Pons (tissue), 1 donor: ENCODE data around the gene SWI5.
A peak's percentile ranks its signal among the peaks of the same experiment; 100 is the strongest.

ENCODE experiments used
- DNase-seq: peaks from one replicate; pipeline ENCODE4 v3.0.0-alpha.2; 2016; ENCODE audit warnings: low spot score

The SWI5 gene

DNA sequence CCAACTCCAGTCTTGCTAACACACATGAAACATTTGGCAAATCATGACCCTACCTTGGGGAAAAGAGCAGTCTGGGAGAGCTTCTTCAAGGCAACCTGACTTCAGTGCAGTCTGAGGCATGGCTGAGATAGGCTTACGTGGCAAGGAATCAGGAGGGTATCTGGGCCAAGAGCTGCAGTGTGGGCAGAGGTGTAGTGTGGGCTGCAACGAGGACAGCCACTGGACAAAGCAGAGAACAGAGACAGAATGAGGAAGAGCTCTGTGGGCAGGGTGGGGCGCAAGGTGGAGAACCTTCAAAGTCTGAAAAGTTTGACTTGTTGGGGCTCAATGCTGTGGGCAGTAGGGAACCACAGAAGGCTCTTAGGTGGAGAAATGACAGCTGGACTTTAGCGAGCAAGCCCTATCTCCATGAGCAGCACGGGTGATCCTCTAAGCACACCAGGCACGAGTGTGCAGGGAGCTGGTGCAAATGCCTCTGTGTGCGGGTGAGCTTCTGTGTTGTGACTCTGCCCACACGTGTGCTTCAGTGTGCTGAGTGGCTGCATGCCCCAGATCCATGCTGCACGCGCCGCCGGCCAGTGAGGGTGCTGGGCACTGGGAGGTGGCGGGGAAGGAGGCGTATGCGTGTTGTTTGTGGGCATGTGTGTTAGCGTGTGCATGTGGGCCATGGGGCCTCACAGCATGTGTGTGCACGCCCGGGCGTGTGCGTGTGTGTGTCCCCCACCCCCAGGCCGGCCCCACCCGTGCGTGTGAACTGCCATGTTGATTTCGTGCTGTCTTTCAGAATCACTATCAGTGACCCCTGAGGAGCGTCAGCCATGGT lies 23.5 kb upstream of the SWI5 start:
- no peak for DNase-seq

DNA sequence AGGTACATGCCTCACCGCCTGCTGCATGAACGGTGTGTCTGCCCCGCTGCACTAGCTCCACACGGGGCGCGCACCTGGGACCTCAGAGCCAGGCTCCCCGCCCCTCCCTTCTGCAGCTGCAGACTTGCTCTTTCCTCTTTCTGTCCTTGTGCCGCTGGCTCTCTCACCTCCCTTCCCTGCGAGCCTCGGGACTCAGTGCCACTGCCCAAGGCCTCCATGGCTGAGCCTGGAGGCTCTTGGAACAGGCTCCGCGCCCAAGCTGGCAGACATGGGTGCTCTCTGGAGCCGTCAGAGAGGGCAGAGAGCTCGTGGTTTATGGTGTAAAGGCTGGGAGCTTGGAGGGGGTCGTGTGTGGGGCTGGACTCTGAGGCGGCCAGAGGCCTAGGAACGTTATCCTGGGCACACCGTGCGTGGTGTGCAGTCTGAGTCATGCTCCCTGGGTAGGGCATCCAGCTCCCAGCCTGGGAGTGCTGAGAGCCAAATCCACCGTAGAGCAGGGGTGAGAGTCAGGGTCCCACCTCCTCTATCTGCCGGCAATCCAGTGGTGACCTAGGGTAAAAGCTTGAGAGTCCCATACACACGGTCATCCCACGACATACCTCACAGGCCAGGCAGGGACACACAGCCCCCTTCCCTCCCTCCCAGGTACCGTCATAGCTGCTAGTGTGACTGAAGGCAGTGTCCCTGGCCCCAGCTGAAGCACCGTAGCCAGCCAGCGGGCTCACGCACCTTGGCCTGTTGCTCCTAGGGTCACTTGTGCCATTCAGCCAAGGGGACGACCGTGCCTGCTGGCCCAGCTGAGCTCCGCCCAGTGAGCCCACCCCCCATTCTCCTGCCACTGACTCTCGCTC lies 22.7 kb upstream of the SWI5 start:
- no peak for DNase-seq

DNA sequence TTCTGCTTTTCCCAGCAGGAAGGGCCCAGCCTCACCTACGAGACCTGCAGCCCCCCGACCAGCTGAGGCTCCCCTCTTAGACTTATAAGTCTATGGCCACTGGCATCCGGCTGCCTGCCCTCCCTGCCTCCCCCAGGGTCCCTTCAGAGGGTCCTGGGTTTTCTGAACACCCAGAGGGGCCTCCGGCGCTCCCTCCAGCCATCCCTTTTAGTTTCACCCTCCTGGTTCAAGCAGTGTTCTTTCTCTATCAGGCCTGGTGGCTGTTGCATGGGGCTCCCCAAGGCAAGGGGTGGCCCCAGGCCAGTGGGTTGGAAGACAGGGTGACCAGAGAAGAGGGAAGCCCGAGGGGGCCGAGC lies 22.1 kb upstream of the SWI5 start:
- DNase-seq, result no peak

DNA sequence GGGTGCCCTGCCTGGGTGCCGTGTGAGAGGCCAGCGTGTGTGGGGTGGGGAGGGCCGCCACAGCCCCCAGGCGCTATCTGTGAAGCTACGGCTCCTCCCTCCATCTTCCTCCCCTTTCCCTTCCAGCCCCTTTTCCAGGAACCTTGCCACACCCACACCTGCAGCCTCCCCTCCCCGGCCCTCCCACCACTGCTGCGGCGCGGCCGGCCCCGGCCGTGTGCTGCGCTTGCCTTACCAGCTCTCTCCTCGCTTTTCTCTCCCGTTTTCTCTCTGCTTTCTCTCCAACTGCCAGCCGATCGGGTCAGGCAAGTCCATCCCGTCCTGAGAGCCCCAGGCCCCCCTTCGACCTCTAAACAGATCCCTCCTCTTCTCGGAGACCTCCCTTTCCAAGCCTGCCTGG lies 21.7 kb upstream of the SWI5 start:
- no peak for DNase-seq

DNA sequence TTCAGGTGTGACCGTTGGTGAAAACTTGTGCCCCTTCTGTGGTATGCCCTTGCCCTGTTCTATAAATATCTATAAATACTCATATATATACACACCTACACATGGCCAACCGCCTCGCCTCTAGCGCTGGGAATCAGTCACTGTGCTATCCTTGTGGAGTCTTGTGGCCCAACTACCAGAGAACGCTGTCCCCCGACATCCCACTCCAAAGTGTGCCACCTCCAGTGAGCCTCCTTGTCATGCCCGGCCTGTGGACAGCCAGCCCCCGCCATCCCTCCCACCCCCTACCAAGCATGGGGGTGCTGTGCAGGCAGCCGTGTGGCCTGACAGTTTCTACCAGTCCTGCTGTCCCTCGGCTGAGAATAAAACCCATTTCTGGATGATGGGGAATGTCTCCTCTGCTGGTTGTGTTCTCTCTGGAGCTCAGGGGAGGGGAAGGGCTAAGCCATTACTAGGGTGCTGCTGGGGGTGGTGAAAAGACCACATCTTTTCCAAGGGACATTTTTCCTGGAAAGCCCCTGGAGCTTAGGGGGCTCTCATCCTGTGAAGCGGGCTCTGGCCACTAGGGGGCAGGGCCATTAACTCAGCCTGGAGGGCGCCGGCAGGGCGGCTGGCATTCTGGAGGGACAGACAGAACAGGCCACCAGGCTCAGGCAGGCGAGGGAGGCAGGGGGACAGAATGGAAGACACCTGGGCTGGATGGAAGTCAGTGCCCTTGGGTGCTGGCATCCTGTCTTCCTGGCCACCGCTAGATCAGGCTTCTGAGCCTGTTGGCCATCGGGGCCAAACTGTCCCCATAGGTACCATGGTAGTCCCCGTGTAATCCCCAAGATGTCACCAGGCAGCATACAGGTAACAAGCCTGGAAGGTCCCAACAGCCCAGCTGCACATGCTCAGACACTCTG lies 21.0 kb upstream of the SWI5 start:
- DNase-seq, result peak; percentile 26

DNA sequence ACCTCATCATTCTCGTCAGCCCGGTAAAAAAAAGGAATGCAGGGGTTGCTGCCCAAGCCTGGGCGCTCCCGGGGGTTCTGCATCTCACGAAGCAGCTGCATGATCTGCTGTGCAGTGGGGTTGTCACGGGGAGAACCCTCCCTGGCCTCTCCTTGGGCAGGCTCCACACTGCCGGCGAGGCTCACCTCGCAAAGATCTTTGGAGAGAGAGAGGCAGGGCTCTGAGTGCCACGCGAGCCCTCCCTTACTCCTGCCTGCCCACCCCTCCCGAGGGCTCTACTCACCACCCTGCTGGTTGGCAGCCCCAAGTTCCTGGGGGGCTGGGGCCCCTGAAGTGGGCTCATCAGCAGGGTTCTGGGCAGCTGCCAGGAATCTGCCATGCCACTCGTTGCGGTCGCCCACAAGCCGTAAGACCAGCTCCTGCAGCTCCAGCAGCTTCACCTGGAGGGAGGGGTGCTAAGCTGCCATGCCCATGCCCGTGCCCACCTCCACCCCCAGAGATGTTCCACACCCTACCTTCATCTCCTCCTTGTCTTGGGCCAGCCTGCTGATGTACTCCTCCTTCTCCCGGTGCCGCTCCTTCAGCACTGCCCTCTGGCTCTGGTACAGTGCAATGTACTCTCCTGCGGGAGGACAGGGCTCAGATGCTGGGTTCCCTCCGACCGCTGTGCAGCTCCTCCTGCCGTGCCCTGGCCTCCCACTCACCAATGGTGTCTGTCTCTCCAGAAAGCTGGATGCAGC lies 18.8 kb upstream of the SWI5 start:
- no peak for DNase-seq

DNA sequence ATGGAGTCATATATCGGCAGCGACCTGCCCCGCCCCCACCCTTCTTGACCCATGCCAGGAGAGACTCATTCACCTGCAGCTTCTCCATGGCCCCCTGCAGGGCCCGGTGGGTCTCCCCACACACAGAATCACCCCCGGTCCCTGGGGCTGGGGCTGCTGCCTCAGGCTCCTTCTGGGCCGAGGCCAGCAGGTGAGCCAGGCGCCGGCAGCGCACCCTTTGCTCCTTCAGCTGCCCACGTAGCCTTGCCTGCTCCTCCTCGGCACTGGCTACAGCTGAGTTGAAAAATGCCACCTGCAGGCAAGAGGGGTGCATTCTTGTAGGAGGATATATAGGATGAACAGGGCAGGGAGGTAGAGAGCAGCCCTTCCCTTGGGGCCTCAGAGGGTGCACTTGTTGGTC lies 18.2 kb upstream of the SWI5 start:
- no peak for DNase-seq

DNA sequence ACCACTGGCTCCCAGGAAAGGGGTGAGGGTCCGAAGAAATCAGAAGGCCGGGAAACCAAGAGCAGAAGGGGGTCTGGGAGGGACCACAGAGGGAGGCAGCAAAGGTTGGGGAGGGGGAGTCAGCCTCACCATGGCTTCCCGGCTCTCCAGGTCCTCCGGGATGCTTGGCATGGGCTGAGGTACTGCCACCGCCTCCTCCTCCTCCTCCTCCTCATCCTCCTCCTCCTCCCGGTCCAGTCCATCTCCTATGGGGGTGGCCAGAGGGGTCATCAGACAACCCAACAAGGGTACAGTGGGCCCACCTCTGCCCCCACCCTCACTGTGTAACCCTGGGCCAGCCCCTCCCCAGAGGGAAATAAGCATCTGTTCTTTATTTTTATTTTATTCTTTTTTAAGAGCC lies 17.8 kb upstream of the SWI5 start:
- DNase-seq, result no peak

DNA sequence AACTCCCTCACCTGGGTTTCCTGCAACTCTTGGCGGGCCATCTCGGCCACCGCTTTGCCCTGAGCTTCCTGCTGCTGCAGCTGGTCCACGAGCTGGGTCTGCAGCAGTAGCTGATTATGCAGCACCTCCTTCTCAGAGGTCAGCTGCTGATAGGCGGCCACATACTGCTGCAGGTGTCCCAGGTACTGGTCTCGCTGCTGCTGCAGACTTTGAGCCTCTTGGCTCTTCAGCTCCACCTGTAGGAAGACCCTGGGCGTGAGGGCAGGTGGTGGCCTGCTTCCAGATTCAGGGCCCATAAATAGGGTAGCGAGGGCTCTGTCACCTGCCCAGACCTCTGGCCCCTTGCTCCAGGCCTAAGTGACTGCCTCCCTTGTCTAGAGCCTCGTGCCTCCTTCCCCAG lies 16.9 kb upstream of the SWI5 start:
- no peak for DNase-seq

DNA sequence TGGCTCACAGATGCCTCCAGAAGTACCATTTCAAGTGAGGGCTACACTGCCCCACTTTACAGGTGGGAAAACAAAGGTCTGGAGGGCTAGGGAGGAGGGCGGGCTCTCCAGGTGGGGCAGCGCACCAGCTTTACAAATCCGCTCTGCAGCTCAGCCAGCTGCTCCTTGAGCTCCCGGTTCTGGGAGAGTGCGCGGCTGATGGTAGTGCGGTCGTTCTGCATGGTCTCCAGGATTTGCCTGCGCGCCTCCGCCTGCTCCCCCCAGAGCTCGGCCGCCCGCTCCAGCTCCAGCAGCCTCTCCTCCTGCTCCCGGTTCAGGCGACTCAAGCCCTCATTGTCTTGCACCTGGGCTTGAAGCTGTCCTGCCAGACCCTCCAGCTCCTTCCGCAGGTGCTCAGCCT lies 15.7 kb upstream of the SWI5 start:
- no peak for DNase-seq

DNA sequence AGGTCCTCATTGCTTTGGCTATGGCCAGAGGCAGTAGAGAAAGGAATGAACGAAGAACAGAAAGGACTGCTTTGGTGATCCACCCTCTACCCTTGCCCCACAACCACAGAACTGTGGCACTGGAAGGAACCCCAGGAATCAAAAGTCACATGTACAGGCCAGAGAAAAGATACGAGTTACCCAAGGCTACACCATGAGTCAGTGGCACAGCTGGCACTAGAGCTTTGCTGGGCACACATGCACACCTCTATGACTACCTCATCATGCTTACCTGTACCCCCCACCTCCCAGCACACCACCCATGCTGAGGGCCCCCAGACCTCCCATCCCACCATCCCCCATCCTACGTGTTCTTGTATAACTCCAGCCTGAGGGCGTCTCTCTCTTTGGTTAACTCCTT lies 13.4 kb upstream of the SWI5 start:
- no peak for DNase-seq

DNA sequence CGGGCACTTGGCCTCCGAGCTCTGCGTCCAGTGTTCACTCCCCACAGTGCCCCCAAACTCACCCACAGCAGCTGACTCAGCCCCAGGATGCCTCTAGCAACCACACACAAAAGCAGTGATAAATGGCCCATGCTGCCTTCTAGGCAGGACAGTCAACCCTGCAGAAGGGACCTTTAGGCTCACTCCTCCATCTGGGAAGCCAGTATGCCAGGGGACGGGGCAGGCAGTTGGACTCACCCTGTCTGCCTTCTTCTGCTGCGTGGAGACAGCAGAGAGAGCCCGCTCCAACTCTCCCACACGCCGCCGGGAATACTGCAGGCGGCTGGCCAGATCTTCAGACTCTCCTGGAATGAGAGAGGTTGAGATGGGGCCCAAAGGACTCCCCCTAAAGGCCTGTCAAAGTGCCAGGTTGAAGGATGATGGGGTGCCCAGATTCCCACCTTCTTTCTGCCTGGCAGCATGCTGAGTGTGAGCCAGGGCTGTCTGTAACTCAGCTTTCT lies 10.7 kb upstream of the SWI5 start:
- no peak for DNase-seq

DNA sequence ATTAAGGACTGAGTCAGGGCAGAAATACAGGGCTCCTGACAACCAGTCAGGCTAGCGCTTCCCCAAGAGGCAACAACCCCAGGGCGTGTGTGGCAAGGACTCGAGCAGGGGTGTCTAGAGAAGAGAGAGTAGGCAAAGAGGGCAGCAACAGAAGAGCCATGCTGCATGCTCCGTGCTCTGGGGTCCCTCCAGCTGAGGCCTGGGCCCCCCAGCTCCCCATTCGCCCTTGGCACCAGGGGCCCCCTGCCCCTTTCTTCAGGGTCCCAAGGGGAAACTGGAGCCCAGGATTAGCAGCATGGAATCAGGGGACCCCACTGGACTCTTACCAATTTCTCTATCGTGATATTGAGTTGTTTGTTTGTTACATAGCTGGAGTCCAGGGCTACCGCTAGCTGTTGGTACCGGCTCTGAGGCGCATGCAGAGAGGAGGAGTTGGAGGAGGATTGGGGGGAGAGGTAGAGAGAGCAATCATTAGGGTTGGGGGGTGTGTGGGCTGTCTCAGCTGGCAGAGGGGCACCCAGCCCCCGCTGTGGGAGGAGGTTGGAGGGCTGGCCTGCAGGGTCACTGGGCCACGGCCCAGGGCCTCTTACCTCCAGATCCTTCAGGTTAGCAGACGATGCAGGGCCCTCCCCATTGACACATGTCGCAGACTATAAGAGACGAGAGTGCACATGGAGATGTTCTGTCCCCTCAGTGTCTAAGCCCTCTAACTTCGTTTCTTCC lies 9.0 kb upstream of the SWI5 start:
- DNase-seq, result no peak

DNA sequence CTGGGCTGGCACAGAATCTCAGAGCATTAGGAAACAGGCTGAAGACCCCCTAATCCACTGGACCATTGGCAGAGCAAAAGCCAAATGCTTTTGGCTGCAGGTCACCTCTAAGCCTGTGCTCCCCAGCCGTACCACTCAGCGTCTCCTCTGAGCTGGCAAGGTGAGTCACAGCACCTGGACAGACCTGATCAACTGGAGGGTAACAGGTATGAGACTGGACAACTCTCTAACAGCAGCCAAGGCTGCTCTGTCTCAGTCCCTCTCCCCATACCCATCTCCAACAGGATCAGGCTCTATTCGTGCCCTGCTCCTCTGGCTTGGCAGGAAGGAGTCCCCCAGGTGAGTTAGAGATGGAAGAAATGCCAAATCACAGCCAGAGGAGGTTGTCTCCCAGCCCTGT lies 5.0 kb upstream of the SWI5 start:
- no peak for DNase-seq

DNA sequence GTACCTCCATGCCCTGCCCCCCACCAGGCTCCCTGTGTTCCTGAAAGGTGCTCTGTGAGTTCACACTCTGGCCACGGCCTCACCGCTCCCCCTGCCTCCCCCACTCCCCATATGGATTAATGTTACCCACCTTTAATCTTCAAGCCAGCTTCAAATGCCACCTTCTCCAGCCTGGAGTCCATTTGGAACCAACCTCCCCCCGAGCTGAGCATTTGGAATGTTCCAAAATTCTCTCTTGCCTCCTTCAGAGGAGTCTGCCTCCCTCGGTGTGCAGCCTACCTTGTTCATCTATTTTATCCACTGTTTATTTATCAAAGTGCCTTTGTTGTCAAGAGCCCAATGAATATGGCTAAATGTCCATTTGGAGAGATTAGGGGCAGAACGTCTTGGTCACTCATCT lies 4.6 kb upstream of the SWI5 start:
- no peak for DNase-seq

DNA sequence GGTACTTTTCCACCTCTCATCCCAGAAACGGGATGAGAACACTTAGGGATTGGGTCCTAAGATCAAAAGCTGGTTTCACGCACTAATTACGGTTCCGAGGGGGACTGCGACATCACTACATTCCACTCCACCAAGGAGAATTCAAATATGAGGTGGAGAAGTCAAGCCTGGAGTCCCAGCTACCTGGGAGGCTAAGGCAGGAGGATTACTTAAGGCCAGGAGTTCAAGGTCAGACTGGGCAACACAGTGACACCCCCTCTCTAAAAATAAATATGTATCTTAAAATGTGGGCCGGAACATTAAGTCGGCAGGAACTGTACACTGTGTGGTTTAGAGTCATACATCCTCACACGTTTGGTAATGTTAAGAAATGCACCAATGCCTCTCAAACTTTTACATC lies 1.8 kb upstream of the SWI5 start:
- no peak for DNase-seq

DNA sequence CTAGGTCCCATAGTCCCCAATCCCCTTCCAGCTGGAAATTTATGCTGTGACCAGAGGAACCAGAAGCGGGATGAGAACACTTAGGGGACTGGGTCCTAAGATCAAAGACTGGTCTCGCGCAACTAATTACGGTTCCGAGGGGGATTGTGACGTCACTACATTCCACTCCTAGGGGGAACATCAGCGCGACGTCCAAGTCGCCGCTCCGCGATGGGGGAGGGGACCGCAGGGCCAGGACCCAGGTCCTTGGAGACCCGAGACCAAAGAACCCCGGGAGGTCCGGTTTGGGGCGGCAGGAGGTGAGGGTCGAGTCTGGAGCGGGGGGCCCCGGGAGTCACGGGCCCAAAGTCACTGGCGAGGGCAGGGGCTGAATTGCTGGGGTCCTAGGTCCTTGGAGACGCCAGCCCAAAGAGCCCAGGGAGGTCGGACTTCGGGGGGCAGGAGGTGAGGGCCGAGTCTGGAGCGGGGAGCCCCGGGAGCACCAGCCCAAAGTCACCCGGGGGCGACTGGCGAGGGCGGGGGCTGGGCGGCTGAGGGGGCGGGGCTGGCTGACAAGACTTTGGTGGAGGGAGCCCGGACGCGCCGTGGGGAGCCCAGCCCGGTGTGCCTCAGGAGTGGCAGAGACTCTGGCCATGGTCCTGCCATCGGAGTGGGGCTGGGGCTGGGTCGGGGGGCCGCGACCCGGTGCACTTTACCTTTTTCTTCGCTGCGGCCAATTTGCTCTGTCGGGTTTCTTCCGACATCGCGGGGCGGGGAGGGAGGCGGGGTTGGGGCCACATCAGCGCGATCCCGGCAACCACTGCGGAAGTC lies 673 bp upstream of the SWI5 start, which contains the start of gene GOLGA2:
Gene GOLGA2, minus strand, starts transcription at position 810 of the 810 bp plus-strand sequence. Its CDS starts 31 bp downstream, at position 779.
- no peak for DNase-seq

DNA sequence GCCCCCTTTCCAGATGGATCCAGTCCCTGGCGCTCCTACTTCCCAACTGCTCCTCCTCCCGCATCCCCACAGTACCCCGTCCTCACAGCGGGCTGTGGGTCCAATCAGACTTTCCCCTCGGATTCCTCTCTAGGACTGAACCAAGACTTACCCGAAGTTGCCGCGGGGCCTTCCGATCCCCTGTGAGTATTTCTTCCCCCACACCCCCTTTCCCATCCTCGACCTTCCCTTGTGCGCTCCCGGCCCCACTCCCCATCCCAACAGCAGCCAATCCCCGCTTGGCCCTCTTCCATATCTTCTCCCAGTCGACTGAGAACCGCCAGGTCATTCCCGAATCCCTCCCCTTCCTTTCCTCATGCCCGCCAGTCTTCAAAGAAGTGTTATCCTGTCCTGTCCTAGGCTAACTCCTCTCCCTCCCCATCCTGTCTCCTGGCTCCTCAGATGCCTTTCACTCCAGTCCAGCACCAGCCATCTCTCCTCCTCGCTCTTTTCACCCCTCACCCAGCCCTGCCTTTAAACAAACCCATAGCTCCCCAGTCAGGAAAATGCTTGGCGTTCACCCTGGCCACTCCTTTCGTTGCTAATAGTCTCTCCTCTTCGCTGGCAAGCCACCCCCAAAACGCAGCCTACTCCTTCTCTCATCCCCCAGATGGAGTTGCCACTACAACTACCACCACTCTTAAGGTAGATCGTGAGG lies 646 bp downstream of the SWI5 start:
- DNase-seq, result no peak
